Transverse colon (tissue), 1 donor: Measurements from ENCODE around the gene SERPINF2.
A peak's percentile ranks its signal among the peaks of the same experiment; 100 is the strongest.

Experiments
- EP300 ChIP-seq: sonication (generic); formaldehyde crosslinking; IDR thresholded peaks from one replicate; pipeline ENCODE4 v1.6.1; 2017; ENCODE audit warnings: antibody characterized with exemption, low read depth
- POLR2A ChIP-seq: fragments of 450-650 bp; IDR thresholded peaks from one replicate; pipeline ENCODE4 v1.6.1; 2016; ENCODE audit warnings: antibody characterized with exemption, mild to moderate bottlenecking, moderate library complexity

- TF ChIP-seq EP300 (no peak), POLR2A (peak; percentile 37)
Observed at GRCh38 chr17:1764284-1764683, 21.6 kb downstream of the SERPINF2 start.
